HUES64 (cell line): Measurements from ENCODE around the gene NFATC3.
"Not testable (repeated sequence)": the region's sequence is repeated elsewhere in the genome, so short reads cannot be mapped to it uniquely, and the experiment has no call there.

Experiments
- H3K27ac ChIP-seq: 2 replicates; pipeline ENCODE4 v1.7.0; 2013; ENCODE audit warnings: low read depth, low read length, inconsistent platforms
- H3K27me3 ChIP-seq: 2 replicates; pipeline ENCODE4 v1.6.1; 2013; ENCODE audit warnings: mild to moderate bottlenecking, low read length; ENCODE audit not compliant: insufficient read depth
- H3K36me3 ChIP-seq: 2 replicates; pipeline ENCODE4 v1.6.1; 2013; ENCODE audit warnings: mild to moderate bottlenecking, low read length; ENCODE audit not compliant: insufficient read depth
- H3K4me1 ChIP-seq: 2 replicates; pipeline ENCODE4 v1.6.1; 2013; ENCODE audit warnings: mild to moderate bottlenecking, low read length, moderate library complexity; ENCODE audit not compliant: insufficient read depth
- H3K4me3 ChIP-seq: 2 replicates; pipeline ENCODE4 v1.5.1; 2013; ENCODE audit warnings: mild to moderate bottlenecking, low read length, moderate library complexity
- H3K9ac ChIP-seq: 2 replicates; pipeline ENCODE4 v1.6.1; 2013; ENCODE audit warnings: mild to moderate bottlenecking, low read depth, low read length
- H3K9me3 ChIP-seq: 2 replicates; pipeline ENCODE4 v1.6.1; 2013; ENCODE audit warnings: low read depth, low read length; ENCODE audit not compliant: insufficient read depth
- WGBS: fragments of 150-250, 120-280 bp; methylation state at CpG from one replicate; pipeline ENCODE4 v1.1.7; 2013; ENCODE audit warnings: missing lambda C conversion rate; 5-methylcytosine and 5-hydroxymethylcytosine counted together

NFATC3 gene

DNA sequence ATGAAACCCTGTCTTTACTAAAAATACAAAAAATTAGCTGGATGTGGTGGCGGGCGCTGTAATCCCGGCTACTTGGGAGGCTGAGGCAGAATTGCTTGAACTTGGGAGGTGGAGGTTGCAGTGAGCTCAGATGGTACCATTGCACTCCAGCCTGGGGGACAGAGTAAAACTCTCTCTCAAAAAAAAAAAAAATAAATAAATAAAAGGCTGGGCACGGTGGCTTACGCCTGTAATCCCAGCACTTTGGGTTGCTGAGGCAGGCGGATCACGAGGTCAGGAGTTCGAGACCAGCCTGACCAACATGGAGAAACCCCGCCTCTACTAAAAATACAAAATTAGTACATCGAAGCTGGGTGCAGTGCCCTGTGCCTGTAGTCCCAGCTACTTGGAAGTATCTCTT, 7.1 kb downstream of the NFATC3 start:
- not testable (repeated sequence) for H3K27ac ChIP-seq, H3K27me3 ChIP-seq, H3K9me3 ChIP-seq, H3K9ac ChIP-seq, H3K36me3 ChIP-seq, H3K4me3 ChIP-seq
- WGBS, result 98% methylated on average over 10 of the region's 10 CpGs
- H3K4me1 ChIP-seq, result peaks cover 39% of the 10 kb centered on the region

DNA sequence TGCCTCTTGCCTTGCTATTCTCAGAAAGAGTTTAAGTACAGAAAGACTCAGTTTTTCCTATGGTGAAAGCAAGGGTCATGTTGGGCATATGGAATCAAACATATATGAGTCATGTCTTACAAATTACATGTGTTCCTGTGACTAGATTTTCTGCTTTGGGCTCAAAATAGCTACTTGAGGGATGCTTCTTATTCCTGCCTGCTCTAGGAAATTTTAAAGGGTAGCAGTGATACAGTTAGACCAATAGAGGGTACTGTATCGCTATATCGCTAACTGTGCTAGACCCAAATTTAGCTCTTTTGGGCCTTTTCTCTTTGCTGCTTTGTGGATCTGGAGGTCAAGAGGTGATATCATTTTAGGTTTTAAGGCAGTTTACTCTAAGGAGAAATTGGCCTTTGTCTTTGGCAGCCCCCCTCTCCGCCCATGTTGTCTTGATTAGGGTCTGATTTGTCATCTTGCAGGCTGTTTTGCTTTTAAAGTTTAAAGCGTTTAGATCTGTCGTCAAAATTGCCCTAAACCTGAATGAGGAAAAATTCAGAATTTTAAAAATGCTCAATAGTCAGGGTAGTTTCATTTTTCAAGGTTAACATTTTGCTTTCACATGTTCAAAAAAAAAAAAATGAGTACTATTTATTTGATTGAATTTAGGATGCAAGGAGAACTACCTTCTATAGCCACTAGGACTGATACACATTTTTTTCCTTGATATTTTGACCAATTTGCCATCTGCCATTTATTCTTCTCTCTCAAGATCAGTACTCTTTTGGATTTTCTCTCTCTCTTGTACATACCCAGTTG, 8.8 kb downstream of the NFATC3 start:
- peaks cover 35% of the 10 kb centered on the region for H3K4me1 ChIP-seq
- H3K36me3 ChIP-seq, result no peaks in the 10 kb centered on the region
- no peaks in the 10 kb centered on the region for H3K27me3 ChIP-seq
- H3K9ac ChIP-seq, result no peak overlapping the region
- H3K9me3 ChIP-seq, result no peaks in the 10 kb centered on the region
- no peak overlapping the region for H3K4me3 ChIP-seq
- no peak overlapping the region for H3K27ac ChIP-seq
- 84% methylated on average over 5 of the region's 5 CpGs for WGBS

DNA sequence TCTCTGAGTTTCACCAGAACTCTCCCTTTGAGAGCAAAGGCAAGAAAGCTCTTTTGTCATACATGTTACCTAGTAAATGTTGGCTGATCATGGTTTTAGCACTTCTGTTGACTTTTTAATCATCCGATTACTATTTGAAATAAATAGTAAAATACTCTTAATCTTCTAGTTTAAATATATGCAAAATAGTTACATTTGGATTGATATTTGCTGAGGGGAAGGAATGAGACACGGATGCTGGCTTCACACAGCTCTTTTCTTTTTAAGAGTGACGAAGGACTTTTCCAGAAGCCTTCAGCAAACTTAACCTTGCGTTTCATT, 9.4 kb downstream of the NFATC3 start:
- 78% methylated on average over 2 of the region's 4 CpGs for WGBS
- H3K4me3 ChIP-seq, result no peak overlapping the region
- H3K4me1 ChIP-seq, result peaks cover 35% of the 10 kb centered on the region

GRCh38 chr16:68096491-68096890, 11.3 kb downstream of the NFATC3 start:
- Histone ChIP-seq H3K36me3 (no peaks in the 10 kb centered on the region), H3K27ac (no peak overlapping the region), H3K4me3 (no peak overlapping the region), H3K27me3 (no peaks in the 10 kb centered on the region), H3K4me1 (peaks cover 22% of the 10 kb centered on the region), H3K9ac (no peak overlapping the region), H3K9me3 (no peaks in the 10 kb centered on the region)
- 93% methylated on average over 2 of the region's 2 CpGs for WGBS

More for the DNA sequence above, 9.4 kb downstream of the NFATC3 start:
- Histone ChIP-seq H3K9me3 (no peaks in the 10 kb centered on the region), H3K9ac (no peak overlapping the region), H3K27me3 (no peaks in the 10 kb centered on the region), H3K27ac (no peak overlapping the region), H3K36me3 (no peaks in the 10 kb centered on the region)

- Histone ChIP-seq H3K27ac (no peak overlapping the region), H3K9me3 (no peaks in the 10 kb centered on the region), H3K4me3 (no peak overlapping the region), H3K27me3 (no peaks in the 10 kb centered on the region), H3K9ac (no peak overlapping the region), H3K4me1 (peaks cover 18% of the 10 kb centered on the region), H3K36me3 (no peaks in the 10 kb centered on the region)
Measured at GRCh38 chr16:68097088-68097487, 11.9 kb downstream of the NFATC3 start.

DNA sequence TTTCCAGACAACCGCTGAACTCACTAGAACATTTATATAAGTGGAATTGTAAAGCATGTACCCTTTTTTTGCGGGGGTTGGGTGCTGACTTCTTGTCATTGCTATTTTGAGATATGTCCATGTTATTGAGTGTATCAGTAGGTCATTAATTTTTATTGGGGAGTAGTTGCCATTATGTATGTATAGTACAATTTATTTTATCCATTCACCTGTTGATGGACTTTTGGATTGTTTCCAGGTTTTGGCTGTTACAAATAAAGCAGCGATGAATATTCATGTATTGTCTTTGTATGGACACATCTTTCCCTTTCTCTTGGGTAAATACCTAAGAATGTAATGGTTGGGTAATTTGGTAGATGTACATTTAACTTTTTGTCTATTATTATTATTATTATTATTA, 12.7 kb downstream of the NFATC3 start:
- H3K27ac ChIP-seq, result no peak overlapping the region
- H3K4me1 ChIP-seq, result peaks cover 22% of the 10 kb centered on the region
- H3K27me3 ChIP-seq, result no peaks in the 10 kb centered on the region
- 98% methylated on average over 2 of the region's 3 CpGs for WGBS
- no peak overlapping the region for H3K4me3 ChIP-seq
- H3K9ac ChIP-seq, result no peak overlapping the region
- H3K36me3 ChIP-seq, result no peaks in the 10 kb centered on the region
- H3K9me3 ChIP-seq, result no peaks in the 10 kb centered on the region

- Histone ChIP-seq H3K4me1 (peaks cover 6% of the 10 kb centered on the region; the same call in 1 of the 2 replicates), H3K27ac (no peak overlapping the region), H3K9ac (no peak overlapping the region), H3K36me3 (no peaks in the 10 kb centered on the region), H3K9me3 (no peaks in the 10 kb centered on the region), H3K4me3 (no peak overlapping the region), H3K27me3 (no peaks in the 10 kb centered on the region)
- 97% methylated on average over 4 of the region's 4 CpGs for WGBS
Measured at GRCh38 chr16:68100488-68100887, 15.3 kb downstream of the NFATC3 start.

GRCh38 chr16:68105611-68106010, 20.4 kb downstream of the NFATC3 start:
- H3K9ac ChIP-seq, result no peak overlapping the region
- WGBS, result 92% methylated on average over 3 of the region's 3 CpGs
- peaks cover 4% of the 10 kb centered on the region; the same call in 1 of the 2 replicates for H3K4me1 ChIP-seq
- H3K9me3 ChIP-seq, result 0 out of 2 replicates have a peak, but pooled peaks cover 2% of the 10 kb centered on the region
- no peak overlapping the region for H3K4me3 ChIP-seq
- no peaks in the 10 kb centered on the region for H3K36me3 ChIP-seq
- no peaks in the 10 kb centered on the region for H3K27me3 ChIP-seq
- no peak overlapping the region for H3K27ac ChIP-seq

DNA sequence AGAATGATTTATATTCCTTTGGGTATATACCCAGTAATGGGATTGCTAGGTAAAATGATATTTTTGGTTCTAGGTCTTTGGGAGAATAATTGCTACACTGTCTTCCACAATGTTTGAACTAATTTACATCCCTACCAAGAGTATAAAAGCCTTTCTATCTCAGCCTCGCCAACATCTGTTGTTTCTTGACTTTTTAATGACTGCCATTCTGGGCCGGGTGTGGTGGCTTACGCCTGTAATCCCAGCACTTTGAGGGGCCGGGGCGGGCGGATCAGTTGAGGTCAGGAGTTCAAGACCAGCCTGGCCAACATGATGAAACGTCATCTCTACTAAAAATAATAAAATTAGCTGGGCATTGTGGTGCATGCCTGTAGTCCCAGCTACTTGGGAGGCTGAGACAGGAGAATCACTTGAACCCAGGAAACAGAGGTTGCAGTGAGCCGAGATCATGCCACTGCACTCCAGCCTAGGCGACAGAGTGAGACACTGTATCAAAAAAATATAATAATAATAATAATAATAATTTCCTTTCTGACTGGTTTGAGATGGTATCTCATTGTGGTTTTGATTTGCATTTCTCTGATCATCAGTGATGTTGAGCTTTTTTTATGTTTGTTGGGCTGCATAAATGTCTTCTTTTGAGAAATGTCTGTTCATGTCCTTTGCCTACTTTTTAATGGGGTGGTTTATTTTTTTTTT, 22.2 kb downstream of the NFATC3 start:
- WGBS, result 95% methylated on average over 7 of the region's 9 CpGs
- H3K27ac ChIP-seq, H3K9ac ChIP-seq, H3K4me1 ChIP-seq, H3K4me3 ChIP-seq, H3K36me3 ChIP-seq, H3K27me3 ChIP-seq, H3K9me3 ChIP-seq: not testable (repeated sequence)

DNA sequence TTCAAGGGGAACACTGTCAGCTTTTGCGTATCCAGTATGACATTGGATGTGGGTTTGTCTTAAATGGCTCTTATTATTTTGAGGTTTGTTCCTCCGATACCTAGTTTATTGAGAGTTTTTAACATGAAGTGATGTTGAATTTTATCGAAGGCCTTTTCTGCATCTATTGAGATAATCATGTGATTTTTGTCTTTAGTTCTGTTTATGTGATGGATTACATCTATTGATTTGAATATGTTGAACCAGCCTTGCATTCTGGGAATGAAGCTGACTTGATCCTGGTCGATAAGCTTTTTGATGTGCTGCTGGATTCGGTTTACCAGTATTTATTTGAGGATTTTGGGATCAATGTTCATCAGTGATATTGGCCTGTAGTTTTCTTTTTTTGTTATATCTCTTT, 24.0 kb downstream of the NFATC3 start:
- not testable (repeated sequence) for H3K9ac ChIP-seq, H3K27me3 ChIP-seq, H3K36me3 ChIP-seq, H3K27ac ChIP-seq, H3K4me3 ChIP-seq, H3K4me1 ChIP-seq, H3K9me3 ChIP-seq
- 96% methylated on average over 5 of the region's 5 CpGs for WGBS

- H3K4me3 ChIP-seq, H3K9ac ChIP-seq, H3K27ac ChIP-seq, H3K4me1 ChIP-seq, H3K36me3 ChIP-seq, H3K9me3 ChIP-seq, H3K27me3 ChIP-seq: not testable (repeated sequence)
- WGBS, result 88% methylated on average over 2 of the region's 2 CpGs
Measured at GRCh38 chr16:68110611-68111010, 25.4 kb downstream of the NFATC3 start.
